Activated CD4-positive, alpha-beta T cell treated with anti-CD3 and anti-CD28 coated beads, Interleukin-2, amount 50 U/mL, for 16 hours (primary cell): ENCODE measurements around the gene GTF2IRD1.
A peak's percentile ranks its signal among the peaks of the same experiment; 100 is the strongest.
"Not testable (repeated sequence)": the region's sequence is repeated elsewhere in the genome, so short reads cannot be mapped to it uniquely, and the experiment has no call there.

Source experiments
- DNase-seq: peaks from one replicate; pipeline ENCODE4 v3.0.0-alpha.2; 2020

Gene GTF2IRD1

GRCh38 chr7:74615933-74616780 is 162.5 kb downstream of the GTF2IRD1 start:
- no peak for DNase-seq

- no peak for DNase-seq
Measured at GRCh38 chr7:74617180-74617744, 163.6 kb downstream of the GTF2IRD1 start.

- DNase-seq: no peak
Measured at GRCh38 chr7:74619235-74619860, 165.6 kb downstream of the GTF2IRD1 start.

- DNase-seq: no peak
Measured at GRCh38 chr7:74622228-74622749, 168.6 kb downstream of the GTF2IRD1 start.

- DNase-seq: no peak
Measured at GRCh38 chr7:74623135-74623534, 169.4 kb downstream of the GTF2IRD1 start.

GRCh38 chr7:74625446-74625845 is 171.7 kb downstream of the GTF2IRD1 start:
- DNase-seq: no peak

- DNase-seq: no peak
Measured at GRCh38 chr7:74627661-74628411, 174.1 kb downstream of the GTF2IRD1 start.

- DNase-seq: no peak
Measured at GRCh38 chr7:74632505-74632904, 178.8 kb downstream of the GTF2IRD1 start.

GRCh38 chr7:74633451-74633921 is 179.8 kb downstream of the GTF2IRD1 start:
- DNase-seq: no peak

GRCh38 chr7:74637745-74638144 is 184.0 kb downstream of the GTF2IRD1 start:
- no peak for DNase-seq

GRCh38 chr7:74650055-74650454 is 196.3 kb downstream of the GTF2IRD1 start:
- DNase-seq: peak; percentile 89

GRCh38 chr7:74650493-74651132 is 196.9 kb downstream of the GTF2IRD1 start:
- peak; percentile 54 for DNase-seq

GRCh38 chr7:74651133-74651504 is 197.4 kb downstream of the GTF2IRD1 start:
- DNase-seq: not testable (repeated sequence)
